NB4 (cell line): ENCODE measurements around the gene DENND4A.

Experiments
- CTCF ChIP-seq: IDR thresholded peaks from one replicate; pipeline ENCODE4 v1.5.1; 2012; ENCODE audit warnings: low read depth, low read length
- MYC ChIP-seq: IDR thresholded peaks from 2 replicates; pipeline ENCODE4 v1.6.1; 2011; ENCODE audit warnings: low read depth, low read length

GRCh38 chr15:65631503-65631902, 160.6 kb downstream of the DENND4A start:
- TF ChIP-seq CTCF (no peak), MYC (no peak)
